Measurements from ENCODE around the gene MORN1.

DNA sequence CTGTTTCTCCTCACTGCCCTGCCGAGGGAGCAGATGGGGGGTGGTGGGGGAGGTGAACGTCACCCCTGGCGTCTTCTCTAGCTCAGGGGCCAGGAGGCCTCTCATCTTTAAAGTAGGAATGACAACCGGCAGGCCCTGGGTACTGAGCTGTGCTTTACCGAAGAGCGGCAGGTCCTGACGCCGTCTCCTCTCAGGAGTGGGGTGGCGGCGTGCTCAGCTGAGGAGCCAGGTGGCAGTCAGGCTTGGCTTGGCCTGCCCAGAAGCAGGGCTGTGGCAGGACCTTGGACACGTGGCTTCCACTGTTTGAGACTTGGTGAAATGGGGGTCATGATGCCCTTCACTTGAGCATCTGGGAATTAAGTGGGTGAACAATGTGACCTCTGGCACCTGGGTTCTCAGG, 3.4 kb upstream of the MORN1 start:
- TF ChIP-seq TCF3 (IDR thresholded peaks at IDR 0.05; ENCODE audit: borderline replicate concordance, insufficient read depth, low read depth, low read length) (no peak), TAF1 (IDR thresholded peaks at IDR 0.05; ENCODE audit: borderline replicate concordance, low read depth, low read length) (no peak), ATF3 (IDR thresholded peaks at IDR 0.05; ENCODE audit: borderline replicate concordance, extremely low read depth, low read depth, low read length) (no peak), CREM (IDR thresholded peaks at IDR 0.05; ENCODE audit: low read depth) (no peak), REST (IDR thresholded peaks at IDR 0.05; ENCODE audit: low read depth, low read length) (no peak)

Data from GM12878 (cell line).